Activated CD4-positive, alpha-beta T cell treated with anti-CD3 and anti-CD28 coated beads, Interleukin-2, amount 10 ng/mL, durations not matched to agents 7 days and 5 days (primary cell): ENCODE data around the gene IFIT1B. TPM values are rescaled to one million over a fixed set of nuclear protein-coding genes. Genes with fewer than 3 reads are reported as not detected.
"Not testable (repeated sequence)": the region's sequence is repeated elsewhere in the genome, so short reads cannot be mapped to it uniquely, and the experiment has no call there.

ENCODE experiments used
- CTCF ChIA-PET: fragments of 350-600 bp; sonication (Branson Sonifier 250); formaldehyde crosslinking; loops from one replicate; lab custom pipeline; 2021; ENCODE audit warnings: antibody characterized with exemption; lab: Charles Lee
- POLR2A ChIA-PET: fragments of 350-600 bp; sonication (Branson Sonifier 250); formaldehyde crosslinking; loops from one replicate; lab custom pipeline; 2021; ENCODE audit warnings: antibody characterized with exemption; lab: Charles Lee
- DNase-seq: peaks from one replicate; pipeline ENCODE4 v3.0.0-alpha.2; 2020
- H3K27ac Mint-ChIP-seq: one replicate; pipeline ENCODE4 v1.8.0; 2021; ENCODE audit warnings: mild to moderate bottlenecking, moderate library complexity, mixed read lengths
- H3K27me3 Mint-ChIP-seq: one replicate; pipeline ENCODE4 v1.8.0; 2021; ENCODE audit warnings: mixed read lengths
- H3K36me3 Mint-ChIP-seq: one replicate; pipeline ENCODE4 v1.8.0; 2021; ENCODE audit warnings: low read depth, mixed read lengths
- H3K4me1 Mint-ChIP-seq: one replicate; pipeline ENCODE4 v1.8.0; 2021; ENCODE audit warnings: mixed read lengths
- H3K4me3 Mint-ChIP-seq: one replicate; pipeline ENCODE4 v1.8.0; 2021; ENCODE audit warnings: mild to moderate bottlenecking, moderate library complexity, mixed read lengths
- H3K9me3 Mint-ChIP-seq: one replicate; pipeline ENCODE4 v1.8.0; 2021; ENCODE audit warnings: mixed read lengths
- total RNA-seq, 2 experiments: library from RNA; stranded (reverse); gene quantifications; one replicate each; pipeline ENCODE4 v1.2.3, GENCODE V29; 2021

IFIT1B gene
- total RNA-seq, 2 experiments from 2014 or later = not detected

- H3K27me3 Mint-ChIP-seq, H3K27ac Mint-ChIP-seq, DNase-seq, H3K9me3 Mint-ChIP-seq, POLR2A ChIA-PET: not testable (repeated sequence)
- peak overlapping the region; percentile 86 for H3K4me3 Mint-ChIP-seq
- H3K4me1 Mint-ChIP-seq = peaks cover 40% of the 10 kb centered on the region
- peaks cover 18% of the 10 kb centered on the region for H3K36me3 Mint-ChIP-seq
- CTCF ChIA-PET = interaction anchor here (1.3 kb wide), 1 partner anchor 56 kb away, joined by 3 read pairs; no protein-coding TSS in a partner anchor
Observed at GRCh38 chr10:89391226-89391576, 13.3 kb downstream of the IFIT1B start.

GRCh38 chr10:89391907-89392756 lies 14.3 kb downstream of the IFIT1B start, which contains the start of gene IFIT1:
Gene IFIT1, plus strand, starts transcription at chr10:89392623. Its CDS starts 90 bp downstream, at chr10:89392713.
- Mint-ChIP-seq H3K27ac (peak within 1 kb of the TSS; percentile 95), H3K4me3 (peak within 1 kb of the TSS; percentile 86), H3K4me1 (peaks cover 47% of the 10 kb centered on the region), H3K36me3 (peaks cover 26% of the 10 kb centered on the region), H3K27me3 (no peaks in the 10 kb centered on the region), H3K9me3 (peaks cover 3% of the 10 kb centered on the region)
- peak; percentile 81 for DNase-seq
- CTCF ChIA-PET = interaction anchor here (0.6 to 1.4 kb wide), 7 partner anchors 11 to 82 kb away, joined by 3 to 9 read pairs (median 3); no protein-coding TSS in a partner anchor
- POLR2A ChIA-PET = interaction anchor here (0.5 to 2.0 kb wide), 10 partner anchors 22 to 430 kb away, joined by 3 to 14 read pairs (median 5); partner anchors contain the start of genes IFIT2, IFIT3 and IFIT5

- peaks cover 51% of the 10 kb centered on the region for H3K4me1 Mint-ChIP-seq
- H3K27ac Mint-ChIP-seq = peak overlapping the region; percentile 95
Observed at GRCh38 chr10:89392974-89393373, 15.1 kb downstream of the IFIT1B start.

GRCh38 chr10:89393898-89394297 lies 16.0 kb downstream of the IFIT1B start:
- peaks cover 3% of the 10 kb centered on the region for H3K9me3 Mint-ChIP-seq
- H3K27me3 Mint-ChIP-seq = no peaks in the 10 kb centered on the region
- peaks cover 41% of the 10 kb centered on the region for H3K36me3 Mint-ChIP-seq
- CTCF ChIA-PET = interaction anchor here (1.4 kb wide), 1 partner anchor 19 kb away, joined by 3 read pairs; no protein-coding TSS in a partner anchor
- POLR2A ChIA-PET = interaction anchor here (1.1 to 2.0 kb wide), 3 partner anchors 18 to 66 kb away, joined by 3 to 6 read pairs (median 4); partner anchors contain the start of genes IFIT3 and IFIT5
- H3K4me3 Mint-ChIP-seq = peak overlapping the region; percentile 86
- no peak for DNase-seq
- peaks cover 60% of the 10 kb centered on the region for H3K4me1 Mint-ChIP-seq
- H3K27ac Mint-ChIP-seq = peak overlapping the region; percentile 95

More at GRCh38 chr10:89392974-89393373, 15.1 kb downstream of the IFIT1B start:
- peak; percentile 42 for DNase-seq
- no peaks in the 10 kb centered on the region for H3K27me3 Mint-ChIP-seq
- H3K9me3 Mint-ChIP-seq = peaks cover 3% of the 10 kb centered on the region
- POLR2A ChIA-PET = interaction anchor here (0.6 to 2.0 kb wide), 8 partner anchors 19 to 292 kb away, joined by 3 to 14 read pairs (median 6); partner anchors contain the start of genes IFIT2, IFIT3 and IFIT5
- H3K4me3 Mint-ChIP-seq = peak overlapping the region; percentile 86
- peaks cover 32% of the 10 kb centered on the region for H3K36me3 Mint-ChIP-seq
- CTCF ChIA-PET = interaction anchor here (0.6 to 1.4 kb wide), 5 partner anchors 12 to 81 kb away, joined by 3 to 9 read pairs (median 3); no protein-coding TSS in a partner anchor

GRCh38 chr10:89395141-89395540 lies 17.3 kb downstream of the IFIT1B start:
- Mint-ChIP-seq H3K27ac (no peak overlapping the region), H3K27me3 (no peaks in the 10 kb centered on the region), H3K4me3 (peak overlapping the region; percentile 60), H3K9me3 (peaks cover 3% of the 10 kb centered on the region), H3K36me3 (peaks cover 52% of the 10 kb centered on the region), H3K4me1 (peaks cover 70% of the 10 kb centered on the region)
- no peak for DNase-seq
- CTCF ChIA-PET = no interaction called here
- POLR2A ChIA-PET = no interaction called here

- peaks cover 63% of the 10 kb centered on the region for H3K4me1 Mint-ChIP-seq
- POLR2A ChIA-PET = no interaction called here
- no peak overlapping the region for H3K4me3 Mint-ChIP-seq
Observed at GRCh38 chr10:89398003-89398749, 20.3 kb downstream of the IFIT1B start.

GRCh38 chr10:89399956-89400355 lies 22.1 kb downstream of the IFIT1B start:
- Mint-ChIP-seq H3K27me3 (no peaks in the 10 kb centered on the region), H3K27ac (no peak overlapping the region), H3K9me3 (peaks cover 3% of the 10 kb centered on the region), H3K36me3 (peaks cover 88% of the 10 kb centered on the region), H3K4me3 (no peak overlapping the region), H3K4me1 (peaks cover 57% of the 10 kb centered on the region)
- DNase-seq = no peak
- POLR2A ChIA-PET = no interaction called here
- CTCF ChIA-PET = no interaction called here

More at GRCh38 chr10:89398003-89398749, 20.3 kb downstream of the IFIT1B start:
- peaks cover 78% of the 10 kb centered on the region for H3K36me3 Mint-ChIP-seq
- peaks cover 3% of the 10 kb centered on the region for H3K9me3 Mint-ChIP-seq
- H3K27me3 Mint-ChIP-seq = no peaks in the 10 kb centered on the region
- DNase-seq = no peak
- no peak overlapping the region for H3K27ac Mint-ChIP-seq
- CTCF ChIA-PET = interaction anchor here (0.8 kb wide), 1 partner anchor 8 kb away, joined by 3 read pairs; no protein-coding TSS in a partner anchor

- no peak for DNase-seq
- peaks cover 36% of the 10 kb centered on the region for H3K4me1 Mint-ChIP-seq
- ChIA-PET POLR2A (no interaction called here), CTCF (interaction anchor here (1.2 to 1.5 kb wide), 2 partner anchors 9 to 66 kb away, joined by 3 to 7 read pairs; no protein-coding TSS in a partner anchor)
- peaks cover 5% of the 10 kb centered on the region for H3K9me3 Mint-ChIP-seq
- no peak overlapping the region for H3K4me3 Mint-ChIP-seq
- no peaks in the 10 kb centered on the region for H3K27me3 Mint-ChIP-seq
- H3K27ac Mint-ChIP-seq = no peak overlapping the region
- peaks cover 89% of the 10 kb centered on the region for H3K36me3 Mint-ChIP-seq
Observed at GRCh38 chr10:89403043-89403442, 25.2 kb downstream of the IFIT1B start.

GRCh38 chr10:89404104-89405047 lies 26.5 kb downstream of the IFIT1B start:
- no peak for DNase-seq
- Mint-ChIP-seq H3K27me3 (no peaks in the 10 kb centered on the region), H3K4me3 (no peak overlapping the region), H3K4me1 (peaks cover 22% of the 10 kb centered on the region), H3K27ac (no peak overlapping the region), H3K36me3 (peaks cover 87% of the 10 kb centered on the region), H3K9me3 (peaks cover 5% of the 10 kb centered on the region)
- CTCF ChIA-PET = interaction anchor here (0.8 to 1.2 kb wide), 4 partner anchors 9 to 103 kb away, joined by 3 to 5 read pairs (median 3); partner anchors contain the start of genes IFIT2 and IFIT5
- POLR2A ChIA-PET = interaction anchor here (0.6 kb wide), 2 partner anchors 13 to 1596 kb away, joined by 3 read pairs; no protein-coding TSS in a partner anchor

GRCh38 chr10:89406178-89406577 lies 28.3 kb downstream of the IFIT1B start:
- CTCF ChIA-PET = interaction anchor here (1.0 kb wide), 1 partner anchor 71 kb away, joined by 3 read pairs; no protein-coding TSS in a partner anchor
- H3K27me3 Mint-ChIP-seq, H3K27ac Mint-ChIP-seq, DNase-seq, H3K4me3 Mint-ChIP-seq, POLR2A ChIA-PET: not testable (repeated sequence)
- H3K9me3 Mint-ChIP-seq = peaks cover 11% of the 10 kb centered on the region
- peaks cover 25% of the 10 kb centered on the region for H3K4me1 Mint-ChIP-seq
- peaks cover 91% of the 10 kb centered on the region for H3K36me3 Mint-ChIP-seq

- H3K27ac Mint-ChIP-seq, POLR2A ChIA-PET, DNase-seq, H3K27me3 Mint-ChIP-seq, H3K4me3 Mint-ChIP-seq: not testable (repeated sequence)
- CTCF ChIA-PET = interaction anchor here (2.1 kb wide), 1 partner anchor 75 kb away, joined by 6 read pairs; no protein-coding TSS in a partner anchor
- H3K4me1 Mint-ChIP-seq = peaks cover 31% of the 10 kb centered on the region
- H3K9me3 Mint-ChIP-seq = peaks cover 20% of the 10 kb centered on the region
- peaks cover 91% of the 10 kb centered on the region for H3K36me3 Mint-ChIP-seq
Observed at GRCh38 chr10:89407792-89408191, 29.9 kb downstream of the IFIT1B start.
